Fibroblast of skin of scalp (primary cell): Measurements from ENCODE around the gene KIF13A.
"Not testable (repeated sequence)": the region's sequence is repeated elsewhere in the genome, so short reads cannot be mapped to it uniquely, and the experiment has no call there.

ENCODE experiments used
- DNase-seq: peaks from one replicate; pipeline ENCODE4 v3.0.0-alpha.2; 2013

Gene KIF13A

GRCh38 chr6:17771609-17772008, 215.8 kb downstream of the KIF13A start:
- DNase-seq: no peak

GRCh38 chr6:17768881-17769280, 218.6 kb downstream of the KIF13A start:
- DNase-seq: no peak

GRCh38 chr6:17768388-17768787, 219.0 kb downstream of the KIF13A start:
- peak; percentile 14 for DNase-seq

GRCh38 chr6:17762651-17763050, 224.8 kb downstream of the KIF13A start:
- DNase-seq: no peak

GRCh38 chr6:17758119-17758518, 229.3 kb downstream of the KIF13A start:
- DNase-seq: peak; percentile 4

GRCh38 chr6:17754254-17754653, 233.2 kb downstream of the KIF13A start:
- no peak for DNase-seq

- DNase-seq: not testable (repeated sequence)
Observed at GRCh38 chr6:17745324-17745723, 242.1 kb downstream of the KIF13A start.

GRCh38 chr6:17744757-17745308, 242.6 kb downstream of the KIF13A start:
- not testable (repeated sequence) for DNase-seq

GRCh38 chr6:17744019-17744756, 243.2 kb downstream of the KIF13A start:
- DNase-seq: no peak

GRCh38 chr6:17741507-17741906, 245.9 kb downstream of the KIF13A start:
- no peak for DNase-seq

- DNase-seq: no peak
Observed at GRCh38 chr6:17740559-17741220, 246.7 kb downstream of the KIF13A start.

GRCh38 chr6:17737704-17738252, 249.7 kb downstream of the KIF13A start:
- no peak for DNase-seq

- DNase-seq: not testable (repeated sequence)
Observed at GRCh38 chr6:17735311-17735710, 252.1 kb downstream of the KIF13A start.

GRCh38 chr6:17730078-17730704, 257.2 kb downstream of the KIF13A start:
- DNase-seq: no peak

- DNase-seq: peak; percentile 21
Observed at GRCh38 chr6:17729223-17730077, 258.0 kb downstream of the KIF13A start.

- no peak for DNase-seq
Observed at GRCh38 chr6:17728551-17729222, 258.7 kb downstream of the KIF13A start.

GRCh38 chr6:17725083-17725482, 262.4 kb downstream of the KIF13A start:
- peak; percentile 48 for DNase-seq

GRCh38 chr6:17724341-17724740, 263.1 kb downstream of the KIF13A start:
- no peak for DNase-seq

GRCh38 chr6:17721671-17722070, 265.8 kb downstream of the KIF13A start:
- DNase-seq: no peak

GRCh38 chr6:17719323-17720041, 268.0 kb downstream of the KIF13A start:
- no peak for DNase-seq

GRCh38 chr6:17716221-17716620, 271.2 kb downstream of the KIF13A start:
- peak; percentile 59 for DNase-seq
